Stimulated activated CD8-positive, alpha-beta memory T cell treated with anti-CD3 and anti-CD28 coated beads, Interleukin-12 subunit alpha, Interleukin-12 subunit beta, amount 100 ng/mL, for 24 hours (primary cell): ENCODE results near the gene ACCSL.

Experiments
- DNase-seq: peaks from one replicate; pipeline ENCODE4 v3.0.0-alpha.2; 2020; ENCODE audit errors: extremely low read depth

ACCSL gene

GRCh38 chr11:44096360-44097185, 48.8 kb downstream of the ACCSL start:
- no peak for DNase-seq

GRCh38 chr11:44097821-44098220, 50.0 kb downstream of the ACCSL start:
- no peak for DNase-seq

GRCh38 chr11:44101098-44101497, 53.3 kb downstream of the ACCSL start:
- DNase-seq: no peak

GRCh38 chr11:44104481-44105294, 56.9 kb downstream of the ACCSL start:
- no peak for DNase-seq

GRCh38 chr11:44108260-44108659, 60.5 kb downstream of the ACCSL start:
- DNase-seq: no peak
